NCI-H2107 treated with DMSO at 0.1 percent for 48 hours (cell line): ENCODE results near the gene ATP8B4.
A peak's percentile ranks its signal among the peaks of the same experiment; 100 is the strongest.
"Not testable (repeated sequence)": the region's sequence is repeated elsewhere in the genome, so short reads cannot be mapped to it uniquely, and the experiment has no call there.

Experiments used
- DNase-seq: peaks from one replicate; lab custom pipeline; 2025; ENCODE audit not compliant: unreplicated experiment; lab: John Stamatoyannopoulos, UW

The ATP8B4 gene

GRCh38 chr15:50109076-50109987, 9.7 kb downstream of the ATP8B4 start:
- no peak for DNase-seq

DNA sequence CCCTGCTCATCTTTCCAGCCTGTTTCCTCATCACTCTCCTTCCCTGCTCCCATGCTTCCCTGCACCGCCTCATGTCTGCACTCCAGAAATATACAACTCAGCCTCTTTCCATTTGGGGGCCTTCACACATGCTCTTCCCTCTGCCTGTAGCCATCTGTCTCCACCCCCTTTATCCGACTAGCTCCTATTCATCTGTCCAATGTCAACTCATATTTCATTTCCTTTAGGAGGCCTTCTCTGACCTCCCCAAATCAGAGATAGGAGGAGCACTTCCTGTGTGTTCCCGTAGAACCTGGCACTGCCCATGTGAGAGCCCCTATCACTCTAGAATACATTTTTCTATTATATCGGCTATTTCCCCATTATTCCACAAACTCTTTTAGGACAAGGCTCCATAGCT, 10.6 kb downstream of the ATP8B4 start:
- no peak for DNase-seq

DNA sequence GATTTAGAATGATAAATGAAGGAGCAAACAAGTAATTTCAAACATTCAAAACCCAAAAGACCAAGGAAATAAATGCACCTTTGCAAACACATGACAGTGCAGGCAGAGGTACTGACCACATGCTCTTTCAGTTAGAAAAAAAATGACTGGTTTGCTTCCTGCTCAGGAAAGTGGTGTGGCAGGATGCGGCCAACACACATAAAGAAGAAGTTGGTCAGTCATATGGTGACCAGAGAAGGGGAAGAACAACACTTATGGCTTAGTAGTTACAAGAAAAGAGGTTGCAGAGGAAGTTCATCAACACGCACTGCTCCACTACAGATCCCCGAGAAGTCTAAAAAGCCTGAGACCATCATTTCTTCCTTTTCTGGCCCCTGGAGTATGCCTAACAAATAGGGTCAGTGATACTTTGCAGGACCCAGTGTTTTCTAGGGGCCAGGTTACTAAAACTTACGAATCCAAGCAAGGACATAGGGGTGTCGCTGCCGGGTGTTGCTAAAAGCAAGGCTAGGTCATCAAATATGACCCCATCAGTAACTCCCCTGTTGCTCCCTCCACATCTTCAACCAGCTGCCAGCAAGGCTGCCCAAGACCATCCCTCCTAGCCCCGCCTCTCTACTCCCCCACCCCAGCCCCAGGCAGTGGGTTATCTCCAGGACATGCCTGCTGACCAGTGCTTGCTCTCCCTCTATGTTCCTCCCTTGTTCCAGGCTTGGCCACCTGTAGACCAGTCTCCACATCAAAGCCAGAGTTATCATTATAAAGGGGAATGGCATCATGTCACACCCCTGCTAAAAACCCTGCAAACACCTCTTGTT, 11.2 kb downstream of the ATP8B4 start:
- DNase-seq = no peak

DNA sequence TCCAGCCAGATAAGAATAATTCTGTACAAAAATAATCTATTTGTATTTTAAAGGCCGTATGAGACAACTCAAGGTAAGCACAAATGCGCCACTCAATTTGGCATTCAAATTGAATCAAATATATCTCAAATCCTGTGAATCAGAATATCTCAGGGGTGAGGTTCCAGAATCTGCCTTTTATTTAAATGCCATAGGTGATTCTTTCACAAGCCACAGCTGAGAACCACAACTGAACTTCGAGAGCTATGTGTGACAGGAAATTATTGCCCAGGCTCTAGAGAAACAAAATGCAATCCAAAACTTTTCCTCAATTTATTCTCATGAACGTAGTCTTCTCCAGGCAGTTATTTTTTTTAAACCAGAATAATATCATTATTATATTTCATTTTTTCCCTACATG, 11.9 kb downstream of the ATP8B4 start:
- DNase-seq = no peak

- DNase-seq = no peak
Measured at GRCh38 chr15:50106457-50106856, 12.6 kb downstream of the ATP8B4 start.

DNA sequence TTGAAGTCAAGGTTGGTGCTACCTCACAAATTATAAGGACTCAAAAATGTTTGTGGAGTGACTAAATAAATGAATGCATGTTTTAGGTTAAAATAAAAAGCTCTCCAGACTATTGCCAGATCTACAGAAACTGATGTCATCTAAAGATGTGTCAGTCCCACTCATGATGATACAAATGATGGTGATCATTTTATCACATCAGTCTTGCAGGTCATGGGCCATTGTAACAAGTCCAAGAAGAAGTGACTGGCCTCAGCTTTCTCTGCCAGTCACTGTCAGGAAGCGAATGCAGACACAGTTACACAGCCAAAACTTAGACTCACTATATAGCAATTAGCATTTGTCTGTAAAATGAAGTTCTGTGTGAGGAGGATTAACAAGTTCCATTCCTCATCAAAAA, 18.5 kb downstream of the ATP8B4 start:
- DNase-seq = no peak

DNA sequence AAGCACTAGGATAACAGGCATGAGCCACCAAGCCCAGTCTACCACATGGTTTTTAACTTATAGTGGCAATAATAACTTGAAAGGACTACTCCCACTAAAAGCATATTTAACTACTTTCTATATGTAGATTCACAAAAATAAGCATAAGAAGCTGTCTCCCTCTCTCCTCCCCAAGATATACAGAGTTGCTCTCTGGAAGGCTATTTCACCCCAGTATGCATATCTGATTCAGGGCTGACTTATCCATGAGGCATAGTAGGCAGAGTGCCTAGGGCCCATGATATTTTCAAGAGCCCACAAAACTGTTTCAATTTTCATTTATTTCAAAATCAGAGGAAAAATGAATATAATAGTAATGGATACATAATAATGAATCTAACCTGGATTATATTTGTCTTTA, 20.5 kb downstream of the ATP8B4 start:
- DNase-seq = no peak

DNA sequence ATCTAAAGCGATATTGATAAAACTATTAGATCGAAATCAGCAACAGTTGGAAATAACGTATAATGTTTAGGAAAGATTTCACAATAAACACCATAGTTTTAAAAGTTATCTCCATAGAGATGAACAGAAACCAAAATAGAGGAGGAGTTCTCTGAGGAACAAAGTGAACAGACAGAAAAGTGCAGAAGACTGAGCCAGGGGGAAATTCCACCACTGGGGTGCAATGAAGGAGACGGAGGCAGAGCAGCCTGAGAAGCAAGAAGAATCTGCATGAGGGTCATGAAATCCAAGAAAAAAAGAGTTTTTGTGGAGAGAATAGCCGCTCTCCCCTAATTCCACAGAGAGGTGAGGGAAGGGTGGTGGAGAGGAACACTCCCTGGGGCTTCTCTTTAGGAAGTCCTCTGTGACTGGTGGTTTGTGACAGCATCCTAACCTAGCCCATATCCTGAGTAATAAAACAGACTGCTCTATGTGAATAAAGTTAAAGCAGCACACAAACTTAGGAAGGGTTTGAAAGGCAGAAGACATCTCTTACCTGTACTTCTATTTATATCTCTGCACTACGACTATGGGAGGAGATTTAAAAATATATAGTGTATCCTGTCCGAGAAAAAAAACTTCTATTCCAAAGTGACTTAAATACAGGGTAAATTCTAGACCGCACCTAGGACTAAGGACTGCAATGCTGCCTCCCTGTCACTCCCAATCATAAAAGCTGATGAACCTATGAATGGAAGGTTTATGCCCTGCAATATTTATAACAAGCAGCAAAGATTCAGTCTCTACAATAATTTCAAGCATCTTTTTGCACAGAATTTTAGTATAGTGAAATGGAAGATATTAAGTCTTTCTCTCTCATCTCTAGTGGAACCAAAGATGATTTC, 22.9 kb downstream of the ATP8B4 start:
- DNase-seq = no peak

DNA sequence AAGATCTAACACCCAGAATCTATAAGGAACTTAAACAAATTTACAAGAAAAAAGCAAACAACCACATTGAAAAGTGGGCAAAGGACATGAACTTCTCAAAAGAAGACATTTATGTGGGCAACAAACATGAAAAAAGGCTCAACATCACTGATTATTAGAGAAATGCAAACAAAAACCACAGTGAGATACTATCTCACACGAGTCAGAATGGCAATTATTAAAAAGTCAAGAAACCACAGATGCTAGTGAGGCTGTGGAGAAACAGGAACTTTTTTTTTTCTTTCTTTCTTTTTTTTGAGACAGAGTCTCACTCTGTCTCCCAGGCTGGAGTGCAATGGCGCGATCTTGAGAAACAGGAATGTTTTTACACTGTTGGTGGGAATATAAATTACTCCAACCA, 29.6 kb downstream of the ATP8B4 start:
- DNase-seq = not testable (repeated sequence)

DNA sequence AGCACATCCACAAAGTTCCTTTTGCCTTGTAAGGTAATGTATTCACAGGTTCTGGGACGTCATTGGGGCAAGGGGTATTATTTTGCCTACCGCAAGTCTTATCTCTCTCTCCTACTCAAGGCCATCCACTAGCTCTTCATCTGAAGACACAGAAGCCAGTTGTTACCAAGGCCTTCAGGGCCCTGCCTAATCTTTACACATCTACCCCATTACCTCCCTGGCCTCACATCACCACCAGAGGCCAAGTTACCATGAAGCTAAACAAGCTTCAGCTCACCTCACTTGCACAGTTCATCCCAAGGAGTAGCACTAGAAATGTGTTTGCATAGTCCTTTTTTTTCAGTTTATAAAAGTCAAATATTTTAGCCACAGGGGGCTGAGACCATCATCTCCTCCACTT, 34.1 kb downstream of the ATP8B4 start:
- DNase-seq = no peak

GRCh38 chr15:50083424-50084025, 35.5 kb downstream of the ATP8B4 start:
- no peak for DNase-seq

GRCh38 chr15:50082066-50082465, 37.0 kb downstream of the ATP8B4 start:
- DNase-seq = no peak

DNA sequence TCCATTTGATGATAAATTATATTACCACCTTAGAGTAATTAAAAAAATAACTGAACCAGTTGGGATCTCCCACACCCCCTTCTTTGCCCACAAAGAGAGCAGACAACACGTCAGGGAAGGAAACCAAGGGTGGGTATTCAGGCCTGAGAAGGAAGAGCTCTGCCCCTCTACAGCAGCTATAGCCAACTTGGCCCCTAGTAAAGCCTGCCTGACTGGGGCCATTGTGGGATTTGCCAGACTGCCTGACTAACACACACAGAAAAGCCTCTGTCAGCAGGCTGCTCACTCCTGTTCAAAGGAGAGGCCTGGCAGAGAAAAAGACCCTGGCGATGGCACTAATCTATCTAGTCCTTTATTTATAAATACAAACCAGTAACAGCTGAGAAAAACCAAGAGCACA, 41.4 kb downstream of the ATP8B4 start:
- DNase-seq = no peak

DNA sequence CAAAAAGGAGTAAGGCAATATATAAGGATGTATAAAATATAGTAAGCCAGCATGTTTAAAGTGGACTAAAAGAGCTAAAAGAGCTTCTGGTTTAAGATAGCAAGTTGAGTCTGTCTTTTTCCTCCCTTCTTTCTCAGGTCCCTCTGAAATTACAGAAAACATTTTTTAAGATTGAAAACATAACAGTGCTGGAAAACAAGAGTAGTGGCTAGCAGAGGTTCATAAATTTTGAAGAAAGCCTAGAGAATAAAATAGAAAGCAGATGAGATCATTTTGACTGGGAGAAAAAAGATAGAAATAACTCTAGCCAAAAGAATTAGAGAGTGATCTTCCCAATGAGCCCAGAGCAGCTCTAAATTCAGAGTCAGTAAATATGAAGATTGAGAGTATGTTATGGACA, 41.9 kb downstream of the ATP8B4 start:
- no peak for DNase-seq

GRCh38 chr15:50075319-50075718, 43.7 kb downstream of the ATP8B4 start:
- DNase-seq = no peak

- no peak for DNase-seq
Measured at GRCh38 chr15:50071551-50072258, 47.3 kb downstream of the ATP8B4 start.

GRCh38 chr15:50068016-50068415, 51.0 kb downstream of the ATP8B4 start:
- DNase-seq = peak; percentile 17

GRCh38 chr15:50067254-50067653, 51.8 kb downstream of the ATP8B4 start:
- no peak for DNase-seq

- no peak for DNase-seq
Measured at GRCh38 chr15:50066666-50067065, 52.4 kb downstream of the ATP8B4 start.

GRCh38 chr15:50066202-50066601, 52.8 kb downstream of the ATP8B4 start:
- DNase-seq = no peak
